ENCODE measurements around the gene MYO16.

Gene MYO16

GRCh38 chr13:108789476-108789875 lies 160.1 kb downstream of the MYO16 start:
- in situ Hi-C loops (cut with MboI; ENCODE audit: low sequenced_read_pairs): no loop called here

GRCh38 chr13:108795841-108796240 lies 166.4 kb downstream of the MYO16 start:
- in situ Hi-C loops (cut with MboI; ENCODE audit: low sequenced_read_pairs): no loop called here

GRCh38 chr13:108797354-108797753 lies 167.9 kb downstream of the MYO16 start:
- in situ Hi-C loops (cut with MboI; ENCODE audit: low sequenced_read_pairs): no loop called here

GRCh38 chr13:108807841-108808240 lies 178.4 kb downstream of the MYO16 start:
- in situ Hi-C loops (cut with MboI; ENCODE audit: low sequenced_read_pairs): no loop called here

DNA sequence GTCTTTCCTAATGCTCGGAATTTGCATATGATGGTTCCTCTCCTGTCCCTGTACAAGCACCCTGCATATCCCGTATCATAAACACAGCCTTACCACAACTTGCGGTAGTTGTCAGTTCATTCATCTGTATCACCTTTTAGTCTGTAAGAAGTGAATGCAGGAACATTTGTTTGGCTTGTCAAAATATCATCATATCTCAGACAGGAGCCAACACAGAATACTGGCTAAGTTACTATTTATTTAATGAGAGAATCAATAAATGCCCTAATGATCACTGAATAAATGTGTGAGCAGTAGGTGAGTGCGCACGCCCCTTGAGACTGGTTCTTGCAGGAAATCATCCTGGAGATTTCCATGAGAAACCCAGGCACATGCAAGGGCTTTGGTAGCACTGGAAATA lies 182.8 kb downstream of the MYO16 start:
- in situ Hi-C loops (cut with MboI; ENCODE audit: low sequenced_read_pairs): no loop called here

DNA sequence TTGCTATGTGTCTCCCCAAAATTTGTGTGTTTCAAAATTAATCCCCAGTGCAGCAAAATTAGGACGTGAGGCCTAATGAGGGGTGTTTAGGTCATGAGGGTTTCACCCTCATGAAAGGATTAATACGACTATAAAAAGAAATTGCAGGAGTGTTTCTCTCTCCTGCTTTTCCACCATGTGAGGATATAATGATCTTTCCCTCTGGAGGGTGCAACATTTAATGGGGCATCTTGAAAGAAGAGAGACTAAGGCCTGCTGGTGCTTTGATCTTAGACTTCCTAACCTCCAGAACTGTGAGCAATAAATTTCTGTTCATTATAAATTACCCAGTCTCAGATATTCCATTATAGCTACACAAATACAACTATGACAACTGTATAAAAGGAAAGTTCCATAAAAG lies 183.2 kb downstream of the MYO16 start:
- in situ Hi-C loops (cut with MboI; ENCODE audit: low sequenced_read_pairs): no loop called here

DNA sequence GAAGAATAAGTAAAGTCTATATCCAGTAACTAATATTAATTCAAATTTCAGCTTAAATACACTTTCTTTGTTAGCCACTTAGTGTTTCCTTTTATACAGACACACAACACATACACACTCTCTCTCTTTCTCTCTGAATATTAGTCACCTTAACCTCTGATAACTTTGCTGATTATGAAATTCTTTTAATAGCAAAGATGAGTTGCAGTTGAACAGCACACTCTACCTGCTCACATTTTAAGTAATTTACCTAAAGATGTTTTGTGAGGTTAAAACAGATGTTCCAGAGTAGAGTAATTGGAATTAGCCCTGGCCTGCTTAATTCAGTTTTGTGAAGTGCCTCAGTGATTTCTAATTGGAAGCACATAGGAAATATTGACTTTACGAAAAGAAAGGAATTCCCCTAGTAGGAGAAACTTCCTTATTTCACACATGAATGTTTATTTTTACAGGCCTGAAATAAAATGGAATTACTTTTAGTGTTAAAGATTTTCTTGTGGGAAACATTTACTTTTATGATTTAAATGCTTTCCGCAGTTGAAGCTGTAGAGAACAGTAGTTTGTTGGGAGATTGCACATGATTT lies 184.3 kb downstream of the MYO16 start:
- in situ Hi-C loops (cut with MboI; ENCODE audit: low sequenced_read_pairs): no loop called here

DNA sequence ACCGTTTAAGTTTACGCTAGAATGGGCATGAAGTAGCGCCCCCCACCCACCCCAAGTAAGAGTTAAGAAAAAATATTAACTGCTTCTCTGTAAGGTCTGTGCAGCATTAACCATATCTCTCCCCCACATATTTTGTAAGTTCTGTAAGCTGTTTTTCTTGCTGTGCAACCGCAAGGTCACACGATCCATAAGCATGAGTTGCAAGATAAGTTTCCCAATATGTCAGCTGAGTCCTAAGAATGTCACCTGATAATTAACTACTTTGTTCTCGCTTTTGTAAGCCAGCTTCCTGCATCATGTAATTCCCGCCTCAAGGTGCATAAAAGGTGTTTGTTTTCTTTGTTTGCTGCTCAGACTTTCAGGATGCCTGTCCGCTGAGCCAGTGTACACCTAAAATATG lies 187.0 kb downstream of the MYO16 start:
- in situ Hi-C loops (cut with MboI; ENCODE audit: low sequenced_read_pairs): no loop called here

DNA sequence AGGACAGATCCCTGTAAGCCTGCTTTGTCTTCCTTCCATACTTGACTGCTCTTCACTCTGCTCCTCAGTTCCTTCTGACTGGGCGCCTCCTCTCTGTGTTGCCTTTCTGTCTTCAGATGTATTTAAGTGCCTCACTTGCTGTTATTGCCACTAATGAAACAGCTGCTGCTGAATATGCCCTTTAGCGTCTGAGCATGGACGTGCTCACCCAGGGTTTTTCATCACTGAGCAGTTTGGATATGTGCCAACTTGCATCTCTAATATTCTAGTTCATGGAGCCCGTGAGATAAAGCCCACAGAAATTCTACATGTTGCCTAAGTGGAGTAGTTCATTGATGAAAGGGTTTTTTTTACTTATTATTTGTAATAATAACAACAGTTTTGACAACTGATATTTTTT lies 198.2 kb downstream of the MYO16 start:
- in situ Hi-C loops (cut with MboI; ENCODE audit: low sequenced_read_pairs): no loop called here

DNA sequence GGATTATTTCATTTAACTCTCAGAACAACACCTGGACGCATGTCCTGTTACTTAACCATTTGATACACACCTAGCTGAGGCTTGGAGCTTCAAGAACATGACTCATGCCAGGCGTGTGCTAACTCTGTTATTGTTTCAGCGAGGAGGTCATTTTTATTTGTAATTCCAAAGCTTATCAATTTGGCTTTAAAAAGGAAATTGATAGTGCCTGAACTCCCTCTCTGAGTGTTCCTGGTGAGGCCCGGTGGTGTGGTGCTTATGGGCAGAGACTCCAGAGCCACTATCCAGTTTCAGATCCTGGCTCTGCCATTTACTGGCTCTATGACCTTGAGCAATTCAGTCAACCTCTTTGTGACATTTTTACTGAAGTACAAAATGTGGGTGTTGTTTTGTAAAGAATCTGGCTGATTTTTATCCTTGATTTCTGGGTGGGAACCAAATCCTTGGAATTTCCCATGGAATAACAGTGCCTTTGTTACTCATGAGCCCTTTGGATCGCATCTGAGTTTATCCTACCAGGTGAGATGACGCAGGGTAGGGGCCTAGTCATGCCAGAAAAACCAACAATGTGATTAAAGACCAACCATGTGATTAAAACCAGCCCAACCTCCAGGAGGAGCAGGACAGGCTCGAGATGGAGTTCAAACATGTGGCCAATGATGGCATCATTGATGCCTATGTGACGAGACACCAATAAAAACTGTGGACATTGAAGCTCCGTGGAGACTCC lies 198.8 kb downstream of the MYO16 start:
- in situ Hi-C loops (cut with MboI; ENCODE audit: low sequenced_read_pairs): no loop called here

- in situ Hi-C loops (cut with MboI; ENCODE audit: low sequenced_read_pairs): no loop called here
Measured at GRCh38 chr13:108830916-108831315, 201.5 kb downstream of the MYO16 start.

GRCh38 chr13:108833531-108833930 lies 204.1 kb downstream of the MYO16 start:
- in situ Hi-C loops (cut with MboI; ENCODE audit: low sequenced_read_pairs): no loop called here

GRCh38 chr13:108834193-108834592 lies 204.8 kb downstream of the MYO16 start:
- in situ Hi-C loops (cut with MboI; ENCODE audit: low sequenced_read_pairs): no loop called here

GRCh38 chr13:108835083-108835482 lies 205.7 kb downstream of the MYO16 start:
- in situ Hi-C loops (cut with MboI; ENCODE audit: low sequenced_read_pairs): no loop called here

DNA sequence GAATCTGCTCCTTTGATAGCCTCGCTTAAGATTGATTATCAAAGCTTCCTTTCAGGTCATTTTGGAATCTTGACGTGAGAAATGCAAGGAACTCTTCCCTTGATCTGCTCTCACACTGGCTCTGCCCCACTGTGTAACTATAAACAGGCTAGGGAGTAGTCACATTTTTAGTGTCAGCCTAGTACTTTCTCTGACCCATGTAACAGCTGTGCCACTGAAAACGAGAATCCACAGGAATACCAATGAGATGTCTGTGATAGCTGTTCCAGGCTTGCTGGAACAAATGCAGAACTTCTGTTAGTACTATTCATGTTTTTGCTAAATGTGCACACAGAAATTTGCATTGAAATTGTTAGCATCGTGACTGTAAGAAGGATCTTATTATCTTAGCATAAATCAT lies 221.3 kb downstream of the MYO16 start:
- in situ Hi-C loops (cut with MboI; ENCODE audit: low sequenced_read_pairs): no loop called here

DNA sequence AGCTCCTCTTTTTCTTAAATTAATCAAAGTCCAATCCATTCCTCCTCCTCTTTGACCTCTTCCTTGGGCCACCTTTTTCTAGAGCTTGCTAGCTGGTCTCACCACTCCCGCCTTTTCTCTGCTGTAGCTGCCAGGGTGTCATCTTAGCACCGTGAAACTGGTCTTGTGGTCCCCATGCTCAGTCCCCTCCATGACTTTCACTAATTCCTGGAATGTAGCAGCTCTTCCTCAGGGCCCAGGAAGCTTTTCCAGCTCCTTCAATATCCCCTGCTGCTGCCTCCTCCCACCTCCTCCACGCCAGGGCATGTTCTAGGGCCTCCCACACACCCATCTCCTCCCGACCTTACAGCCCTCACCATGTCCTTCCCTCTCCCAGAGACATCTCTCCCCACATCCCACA lies 222.2 kb downstream of the MYO16 start:
- in situ Hi-C loops (cut with MboI; ENCODE audit: low sequenced_read_pairs): no loop called here

DNA sequence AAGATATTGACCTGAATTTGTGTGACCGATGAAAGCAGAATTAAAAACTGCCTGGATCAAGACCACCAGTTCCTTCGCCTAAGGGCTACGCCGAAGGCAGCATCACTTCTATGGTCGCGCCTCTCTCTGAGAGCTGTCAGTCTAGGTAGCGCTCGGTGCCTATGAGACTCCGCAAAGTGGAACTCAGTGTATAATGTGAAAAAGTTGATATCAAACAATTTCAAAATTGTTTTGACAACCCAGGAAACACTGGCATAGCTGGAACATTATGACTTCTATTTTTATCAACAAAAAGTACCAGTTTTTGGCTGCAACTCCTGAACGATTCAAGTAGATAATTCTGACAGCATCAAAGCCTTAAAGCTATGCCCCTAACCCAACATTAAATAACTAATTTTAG lies 223.6 kb downstream of the MYO16 start:
- in situ Hi-C loops (cut with MboI; ENCODE audit: low sequenced_read_pairs): no loop called here

DNA sequence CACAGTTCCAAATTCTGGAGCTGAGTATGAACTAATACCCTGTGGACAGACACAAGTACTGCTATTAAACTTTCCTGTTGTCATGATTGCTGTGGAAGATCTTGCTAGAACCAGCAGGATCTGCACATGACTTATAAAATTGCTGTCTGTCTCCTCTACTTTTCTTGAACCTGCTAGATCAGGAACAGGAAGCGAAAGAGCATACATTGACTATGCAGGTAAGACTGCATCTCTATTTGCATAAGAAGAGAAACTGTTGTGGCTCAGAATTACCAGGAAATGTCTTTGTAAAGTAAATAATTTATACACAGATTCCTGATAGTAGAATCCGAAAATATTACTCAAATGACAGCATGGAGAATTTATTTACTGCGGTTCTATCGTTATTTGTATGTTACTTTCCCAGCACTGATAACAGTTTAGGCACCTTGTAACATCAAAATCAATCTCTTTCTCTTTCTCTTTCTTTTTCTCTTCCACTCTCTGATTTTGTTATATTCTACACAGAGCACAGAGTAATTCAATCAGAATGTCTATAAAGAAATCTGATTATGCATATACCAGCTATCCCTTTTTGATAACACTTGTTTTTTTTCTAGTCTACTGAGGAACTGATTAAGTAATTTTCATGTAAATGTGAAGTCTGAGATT lies 226.5 kb downstream of the MYO16 start:
- in situ Hi-C loops (cut with MboI; ENCODE audit: low sequenced_read_pairs): no loop called here

GRCh38 chr13:108858676-108859075 lies 229.3 kb downstream of the MYO16 start:
- in situ Hi-C loops (cut with MboI; ENCODE audit: low sequenced_read_pairs): no loop called here

DNA sequence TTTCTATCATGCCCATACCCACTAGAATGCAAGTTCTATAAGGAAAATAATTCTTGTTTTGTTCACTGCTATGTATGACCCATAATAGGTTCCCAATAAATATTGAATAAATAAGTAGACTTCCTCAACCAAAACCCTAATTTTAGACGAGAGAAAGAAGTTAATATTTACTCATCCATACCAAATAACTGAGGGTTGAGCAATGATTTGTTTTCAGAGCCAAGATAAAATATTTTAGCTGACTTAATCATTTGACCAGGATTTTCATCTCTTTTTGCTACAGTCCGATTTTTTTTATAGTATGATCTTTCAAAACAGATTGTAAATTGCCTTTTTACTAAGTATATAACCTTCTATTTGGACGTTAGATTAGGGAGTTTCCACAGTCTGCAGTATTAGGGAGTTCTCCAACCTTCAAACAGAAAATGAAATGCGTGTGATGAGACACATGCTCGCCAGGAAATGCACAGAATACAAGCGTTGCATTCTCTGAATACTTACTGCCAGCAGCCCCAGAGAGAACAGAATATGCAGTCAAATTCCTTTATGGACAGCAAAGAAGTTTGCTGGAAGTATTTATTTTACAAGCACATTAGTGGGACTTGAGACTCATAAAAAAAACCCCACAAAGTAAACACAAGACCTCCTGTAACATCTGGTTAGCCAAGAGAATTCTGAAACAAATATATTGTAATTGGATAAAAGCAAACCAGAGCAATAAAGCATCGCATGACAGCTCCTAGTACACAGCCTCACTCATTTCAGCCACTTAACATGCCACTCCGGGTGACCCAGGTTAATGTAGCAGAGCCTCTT lies 230.0 kb downstream of the MYO16 start:
- in situ Hi-C loops (cut with MboI; ENCODE audit: low sequenced_read_pairs): no loop called here

GRCh38 chr13:108860418-108860817 lies 231.0 kb downstream of the MYO16 start:
- in situ Hi-C loops (cut with MboI; ENCODE audit: low sequenced_read_pairs): no loop called here

- in situ Hi-C loops (cut with MboI; ENCODE audit: low sequenced_read_pairs): no loop called here
Measured at GRCh38 chr13:108877300-108877699, 247.9 kb downstream of the MYO16 start.

All from hTERT RPE-1 (cell line).